Mononuclear cell (primary cell): ENCODE measurements around the gene AHSP. TPM values are rescaled to one million over a fixed set of nuclear protein-coding genes. Genes with fewer than 3 reads are reported as not detected.
"Not testable (repeated sequence)": the region's sequence is repeated elsewhere in the genome, so short reads cannot be mapped to it uniquely, and the experiment has no call there.

ENCODE experiments used
- H3K27me3 ChIP-seq: 2 replicates; pipeline ENCODE4 v1.6.0; 2011; ENCODE audit warnings: low read length, control low read depth; ENCODE audit not compliant: insufficient read depth
- H3K4me1 ChIP-seq: 2 replicates; pipeline ENCODE4 v1.5.1; 2011; ENCODE audit warnings: mild to moderate bottlenecking, low read length, control low read depth; ENCODE audit not compliant: insufficient read depth
- H3K4me3 ChIP-seq: 2 replicates; pipeline ENCODE4 v1.5.1; 2011; ENCODE audit warnings: mild to moderate bottlenecking, low read length, moderate library complexity
- H3K9me3 ChIP-seq: 2 replicates; pipeline ENCODE4 v1.5.1; 2011; ENCODE audit warnings: low read depth, mild to moderate bottlenecking, control low read depth, low read length
- total RNA-seq: library from RNA; depleted of rRNA; stranded (reverse); fragments of >200 nt; gene quantifications from one replicate; pipeline ENCODE4 v1.2.3, GENCODE V29; 2012

Gene AHSP
- total RNA-seq, 1 donor: 0.52 TPM

DNA sequence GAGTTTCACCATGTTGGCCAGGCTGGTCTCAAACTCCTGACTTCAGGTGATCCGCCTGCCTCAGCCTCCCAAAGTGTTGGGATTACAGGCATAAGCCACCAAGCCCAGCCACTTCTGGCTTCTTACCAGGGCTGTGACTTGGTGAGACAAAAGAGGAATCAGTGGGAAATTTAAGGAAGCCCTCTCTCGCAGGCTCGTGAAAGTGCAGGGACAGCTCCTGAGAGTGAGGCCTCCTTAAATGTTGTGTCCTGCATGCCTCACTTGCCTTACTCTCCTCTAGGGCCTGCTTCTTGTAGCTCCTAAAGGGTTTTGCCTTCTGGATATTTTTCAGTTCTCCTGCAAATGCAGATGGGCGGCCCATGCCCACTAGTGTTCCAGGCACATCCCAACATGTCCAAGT lies 5.2 kb downstream of the AHSP start:
- Histone ChIP-seq H3K9me3 (no peaks in the 10 kb centered on the region), H3K4me1 (peaks cover 10% of the 10 kb centered on the region), H3K27me3 (peaks cover 53% of the 10 kb centered on the region), H3K4me3 (no peak overlapping the region)

DNA sequence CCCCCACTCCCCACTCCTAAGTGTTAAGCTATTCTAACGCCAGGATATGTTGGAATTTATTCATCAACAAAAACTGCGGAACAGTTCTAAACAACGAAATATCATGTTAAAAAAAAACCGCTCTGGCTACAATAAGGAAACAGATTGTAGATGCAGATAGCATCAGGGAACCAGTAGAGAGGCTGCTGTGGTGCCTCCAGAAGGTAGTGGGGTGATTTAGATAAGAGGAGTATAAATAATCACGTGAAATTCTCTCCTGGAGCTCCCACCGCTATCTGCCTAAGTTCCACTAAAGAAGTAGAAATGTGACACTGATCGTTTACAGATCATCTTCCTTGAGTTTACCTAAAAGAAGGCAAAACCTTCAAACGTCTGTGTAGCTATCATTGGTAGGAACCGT lies 8.0 kb downstream of the AHSP start:
- Histone ChIP-seq H3K4me3 (no peak overlapping the region), H3K27me3 (peaks cover 47% of the 10 kb centered on the region), H3K9me3 (no peaks in the 10 kb centered on the region), H3K4me1 (peaks cover 7% of the 10 kb centered on the region)

DNA sequence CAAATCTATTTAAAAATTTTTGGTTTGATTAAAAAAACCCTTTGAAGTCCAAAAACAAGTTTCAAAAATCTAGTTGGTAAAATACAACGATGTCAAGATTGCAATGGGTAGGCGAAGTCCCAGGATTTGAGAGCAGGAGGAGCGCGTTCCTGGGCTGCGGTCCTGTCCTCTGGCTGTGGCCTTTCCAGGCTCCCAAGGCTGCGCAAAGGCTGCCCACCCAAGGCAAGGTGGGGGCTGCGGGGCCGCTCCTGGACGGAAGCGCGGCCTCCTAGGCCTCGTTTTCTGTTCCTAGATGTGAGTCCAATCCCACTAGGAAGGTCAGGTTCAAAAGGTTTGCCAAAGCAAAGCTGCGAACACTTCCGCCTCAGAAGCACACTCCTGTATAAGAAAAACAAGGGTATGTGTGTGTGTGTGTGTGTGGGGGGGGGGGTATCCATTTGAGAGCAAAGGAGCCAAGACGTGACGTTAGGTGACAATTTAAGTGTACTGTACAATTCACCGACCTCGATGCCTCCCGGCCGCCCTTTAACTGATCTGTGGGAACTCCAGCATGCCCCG lies 9.2 kb downstream of the AHSP start:
- Histone ChIP-seq H3K27me3 (peaks cover 45% of the 10 kb centered on the region), H3K4me1 (peaks cover 7% of the 10 kb centered on the region), H3K4me3 (no peak overlapping the region), H3K9me3 (no peaks in the 10 kb centered on the region)

DNA sequence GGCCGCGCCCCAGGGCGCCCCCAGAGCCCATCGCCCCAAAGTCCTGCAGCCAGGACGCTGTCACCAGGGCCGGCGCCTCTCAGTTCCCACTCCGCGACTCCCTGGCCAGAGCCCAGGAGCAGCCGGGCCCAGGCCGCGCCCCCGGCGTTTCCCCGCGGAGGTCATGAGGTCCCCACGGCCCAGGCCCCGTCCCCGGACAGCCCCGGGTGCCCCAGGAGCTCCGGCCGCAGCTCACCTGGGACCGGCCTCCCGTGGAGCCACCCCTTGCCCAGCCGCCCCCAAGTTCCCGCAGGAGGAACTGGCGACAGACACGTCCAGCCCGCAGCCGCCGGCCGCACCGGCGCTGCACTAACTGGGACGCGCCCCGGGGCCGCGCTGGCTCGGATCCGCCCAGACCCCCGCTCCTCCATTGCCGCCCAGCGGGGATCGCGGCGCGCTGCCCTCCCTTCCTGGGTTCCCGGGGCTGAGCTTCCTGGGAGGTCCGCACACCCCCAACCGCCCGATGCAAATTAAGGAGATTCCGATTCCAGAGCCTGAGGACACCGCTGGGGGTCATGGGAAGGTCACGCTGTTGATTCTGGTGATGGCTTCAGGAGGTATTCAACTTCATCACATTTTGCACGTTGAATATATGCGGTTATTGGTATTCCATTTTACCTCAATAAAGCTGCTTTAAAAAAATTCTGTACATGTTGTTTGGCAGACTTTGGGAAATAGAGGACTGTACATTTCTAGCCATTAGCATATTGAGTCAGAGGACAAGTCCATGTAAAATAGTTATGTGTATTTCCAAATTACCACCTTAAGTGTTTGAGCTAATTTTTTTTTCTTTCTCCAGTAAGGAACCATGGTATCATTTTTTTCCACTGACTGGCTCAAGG lies 9.9 kb downstream of the AHSP start:
- Histone ChIP-seq H3K27me3 (peaks cover 45% of the 10 kb centered on the region), H3K9me3 (no peaks in the 10 kb centered on the region), H3K4me3 (no peak overlapping the region), H3K4me1 (peaks cover 7% of the 10 kb centered on the region)

DNA sequence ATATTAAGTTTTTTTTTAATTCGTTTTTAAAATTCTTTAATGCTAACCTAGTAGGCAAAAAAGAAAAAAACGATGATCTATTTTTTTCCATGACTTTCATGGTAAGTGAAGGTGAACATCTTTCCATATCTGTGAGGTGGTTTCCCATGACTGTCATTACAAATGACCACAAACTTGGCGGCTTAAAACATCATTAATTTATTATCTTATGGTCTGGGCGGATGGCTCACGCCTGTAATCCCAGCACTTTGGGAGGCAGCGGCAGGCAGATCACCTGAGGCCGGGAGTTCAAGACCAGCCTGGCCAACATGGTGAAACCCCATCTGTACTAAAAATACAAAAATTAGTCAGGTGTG lies 10.5 kb downstream of the AHSP start:
- H3K4me1 ChIP-seq, H3K9me3 ChIP-seq, H3K4me3 ChIP-seq: not testable (repeated sequence)
- peaks cover 45% of the 10 kb centered on the region for H3K27me3 ChIP-seq

DNA sequence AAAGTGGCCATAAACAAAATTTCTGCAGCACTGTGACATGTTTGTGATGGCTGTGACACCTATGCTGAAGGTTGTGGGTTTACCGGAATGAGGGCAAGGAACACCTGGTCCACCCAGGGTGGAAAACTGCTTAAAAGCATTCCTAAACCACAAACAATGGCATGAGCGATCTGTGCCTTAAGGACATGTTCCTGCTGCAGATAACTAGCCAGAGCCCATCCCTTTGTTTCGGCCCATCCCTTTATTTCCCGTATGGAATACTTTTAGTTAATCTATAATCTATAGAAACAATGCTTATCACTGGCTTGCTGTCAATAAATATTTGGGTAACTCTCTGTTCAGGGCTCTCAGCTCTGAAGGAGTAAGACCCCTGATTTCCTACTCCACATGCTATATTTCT lies 12.1 kb downstream of the AHSP start:
- not testable (repeated sequence) for H3K4me1 ChIP-seq, H3K9me3 ChIP-seq, H3K4me3 ChIP-seq
- H3K27me3 ChIP-seq: peaks cover 44% of the 10 kb centered on the region

DNA sequence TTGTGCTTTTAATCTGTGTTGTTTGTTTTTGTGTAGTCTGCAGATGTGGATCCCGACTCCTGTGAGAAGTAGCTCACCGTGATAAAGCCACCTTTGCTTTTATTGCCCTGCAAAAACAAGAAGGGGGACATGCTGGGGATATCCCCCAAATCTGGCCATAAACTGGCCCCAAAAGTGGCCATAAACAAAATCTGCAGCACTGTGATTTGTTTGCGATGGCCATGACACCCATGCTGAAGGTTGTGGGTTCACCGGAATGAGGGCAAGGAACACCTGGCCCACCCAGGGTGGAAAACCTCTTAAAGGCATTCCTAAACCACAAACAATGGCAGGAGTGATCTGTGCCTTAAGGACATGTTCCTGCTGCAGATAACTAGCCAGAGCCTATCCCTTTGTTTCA lies 15.1 kb downstream of the AHSP start:
- Histone ChIP-seq H3K4me3 (no peak overlapping the region), H3K27me3 (peaks cover 16% of the 10 kb centered on the region), H3K9me3 (no peaks in the 10 kb centered on the region), H3K4me1 (peaks cover under 1% of the 10 kb centered on the region)

DNA sequence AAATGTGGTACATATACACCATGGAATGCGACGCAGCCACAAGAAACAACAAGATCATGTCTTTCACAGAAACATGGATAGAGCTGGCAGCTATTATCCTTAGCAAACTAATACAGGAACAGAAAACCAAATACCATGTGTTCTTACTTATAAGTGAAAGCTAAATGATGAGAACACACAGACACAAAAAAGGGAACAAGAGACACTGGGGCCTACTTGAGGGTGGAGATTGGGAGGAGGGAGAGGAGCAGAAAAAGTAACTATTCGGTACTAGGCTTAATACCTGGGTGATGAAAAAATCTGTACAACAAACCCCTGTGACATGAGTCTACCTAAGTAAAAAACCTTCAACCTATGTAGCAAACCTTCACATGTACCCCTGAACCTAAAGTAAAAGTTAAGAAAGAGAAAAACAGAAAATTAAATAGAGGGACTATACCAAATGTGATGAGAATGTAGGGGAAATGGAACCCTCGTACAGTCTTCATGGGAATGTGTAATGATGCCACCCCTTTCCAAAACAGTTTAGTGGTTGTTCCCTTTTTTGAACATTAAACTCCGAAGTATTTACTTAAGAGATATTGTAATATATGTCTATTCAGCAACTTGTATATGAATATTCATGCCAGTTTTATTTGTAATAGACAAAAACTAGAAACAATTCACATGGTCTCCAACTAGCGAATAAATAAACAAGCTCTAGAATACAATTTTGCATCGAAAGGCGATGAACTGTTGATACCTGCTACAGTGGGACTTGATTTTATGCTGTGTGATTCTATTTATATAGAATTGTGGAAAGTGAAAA lies 33.9 kb downstream of the AHSP start:
- Histone ChIP-seq H3K4me3 (no peak overlapping the region), H3K9me3 (no peaks in the 10 kb centered on the region), H3K27me3 (peaks cover under 1% of the 10 kb centered on the region), H3K4me1 (no peaks in the 10 kb centered on the region)

DNA sequence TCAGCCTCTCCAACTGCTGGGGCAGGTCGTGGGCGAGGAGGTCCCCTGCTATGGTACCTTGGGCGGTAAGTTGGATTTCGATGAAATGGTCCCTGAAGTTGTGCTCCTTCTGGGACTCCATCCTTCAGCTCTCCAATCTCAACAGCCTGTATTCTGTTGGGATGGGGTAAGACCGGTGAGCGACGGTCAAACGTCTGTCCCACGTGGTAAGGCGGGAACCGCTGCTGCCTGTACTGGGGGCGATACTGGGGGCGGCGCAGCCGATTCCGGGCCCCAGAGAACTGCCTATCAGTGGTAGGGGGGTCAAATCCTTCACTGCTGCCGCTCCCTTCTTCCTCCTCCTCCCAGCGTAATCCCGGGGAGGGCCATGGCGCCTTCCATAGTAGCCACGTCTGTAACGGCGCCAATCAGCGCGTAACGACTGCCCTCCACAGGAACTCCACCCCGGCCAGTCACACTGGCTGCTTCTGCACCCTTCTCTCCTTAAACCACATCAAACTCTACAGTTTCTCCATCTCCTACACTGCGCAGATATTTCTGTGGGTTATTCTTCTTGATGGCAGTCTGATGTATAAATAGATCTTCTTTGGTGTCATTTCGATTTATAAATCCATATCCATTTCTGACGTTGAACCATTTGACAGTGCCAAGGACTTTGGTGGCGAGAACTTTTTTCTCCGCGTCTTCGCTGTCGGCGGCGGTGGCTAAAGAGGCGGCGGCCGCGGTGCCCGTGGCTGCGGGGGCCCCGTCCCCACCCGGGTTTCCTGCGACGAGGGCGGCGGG lies 41.1 kb downstream of the AHSP start:
- Histone ChIP-seq H3K27me3 (peaks cover 34% of the 10 kb centered on the region), H3K4me3 (no peak overlapping the region), H3K9me3 (no peaks in the 10 kb centered on the region), H3K4me1 (peaks cover 5% of the 10 kb centered on the region)

DNA sequence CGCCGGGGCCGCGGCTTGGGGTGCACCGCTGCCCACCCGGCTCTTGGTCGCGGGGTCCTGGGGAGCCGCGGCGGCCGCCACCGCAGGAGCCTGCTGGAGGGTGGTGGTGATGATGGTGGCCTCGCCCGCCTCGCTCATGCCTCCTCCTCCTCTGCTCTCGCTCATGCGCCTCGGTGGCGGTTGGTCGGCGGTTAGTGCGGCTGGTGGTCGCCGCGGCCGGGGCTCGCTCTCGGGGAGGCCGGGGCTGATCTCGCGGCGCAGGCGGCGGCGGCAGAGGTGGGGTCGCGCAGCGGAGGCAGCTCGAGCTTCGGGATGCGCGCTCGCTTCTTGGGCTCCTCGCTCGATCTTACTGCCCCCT lies 41.6 kb downstream of the AHSP start:
- H3K4me1 ChIP-seq: peaks cover 5% of the 10 kb centered on the region
- H3K4me3 ChIP-seq: no peak overlapping the region
- H3K27me3 ChIP-seq: peaks cover 34% of the 10 kb centered on the region
- H3K9me3 ChIP-seq: no peaks in the 10 kb centered on the region

DNA sequence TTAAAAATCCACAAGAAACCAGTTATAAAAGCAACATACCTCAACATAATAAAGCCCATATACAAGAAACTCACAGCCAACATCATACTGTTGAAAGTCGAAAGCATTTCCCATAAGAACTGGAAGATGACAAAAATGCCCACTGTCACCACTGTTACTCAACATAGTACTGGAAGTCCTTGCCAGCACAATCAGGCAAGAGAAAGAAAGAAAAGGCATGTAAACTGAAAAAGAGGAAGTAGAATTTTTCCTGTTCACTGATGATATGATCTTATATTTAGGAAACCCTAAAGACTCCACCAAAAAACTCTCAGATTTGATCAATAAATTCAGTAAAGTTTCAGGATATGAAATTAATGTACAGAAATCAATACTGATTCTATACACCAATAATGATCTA lies 45.1 kb downstream of the AHSP start:
- H3K27me3 ChIP-seq: peaks cover 25% of the 10 kb centered on the region
- no peak overlapping the region for H3K4me3 ChIP-seq
- no peaks in the 10 kb centered on the region for H3K9me3 ChIP-seq
- peaks cover 5% of the 10 kb centered on the region for H3K4me1 ChIP-seq

DNA sequence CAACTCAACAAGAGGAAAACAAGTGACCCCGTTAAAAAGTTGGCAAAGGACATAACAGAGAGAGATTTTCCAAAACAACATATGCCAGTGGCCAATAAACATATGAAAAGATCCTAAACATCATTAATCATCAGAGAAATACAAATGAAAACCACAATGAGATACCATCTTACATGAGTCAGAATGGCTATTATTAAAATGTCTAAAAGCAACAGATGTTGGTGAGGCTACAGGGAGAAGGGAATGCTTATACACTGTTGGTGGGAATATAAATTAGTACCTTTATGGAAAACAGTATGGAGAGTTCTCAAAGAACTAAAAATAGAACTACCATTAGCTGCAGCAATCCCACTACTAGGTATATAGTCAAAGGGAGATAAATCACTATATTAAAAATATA lies 46.5 kb downstream of the AHSP start:
- H3K4me3 ChIP-seq, H3K4me1 ChIP-seq, H3K9me3 ChIP-seq: not testable (repeated sequence)
- peaks cover 13% of the 10 kb centered on the region for H3K27me3 ChIP-seq

DNA sequence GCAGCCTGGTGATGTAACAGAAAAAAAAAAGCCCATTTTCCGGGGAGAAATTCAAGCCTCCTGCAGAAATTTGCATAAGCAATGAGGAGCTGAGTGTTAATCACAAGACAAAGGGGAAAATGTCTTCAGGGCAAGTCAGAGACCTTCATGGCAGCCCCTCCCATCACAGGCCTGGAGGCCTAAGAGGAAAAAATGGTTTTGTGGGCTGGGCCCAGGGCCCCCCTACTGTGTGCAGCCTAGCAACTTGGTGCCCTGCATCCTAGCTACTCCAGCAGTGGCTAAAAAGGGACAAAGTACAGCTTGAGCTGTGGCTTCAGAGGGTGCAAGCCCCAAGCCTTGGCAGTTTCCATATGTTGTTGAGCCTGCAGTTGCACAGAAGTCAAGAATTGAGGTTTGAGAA lies 49.7 kb downstream of the AHSP start:
- H3K4me3 ChIP-seq: no peak overlapping the region
- H3K4me1 ChIP-seq: no peaks in the 10 kb centered on the region
- no peaks in the 10 kb centered on the region for H3K9me3 ChIP-seq
- H3K27me3 ChIP-seq: no peaks in the 10 kb centered on the region
